ENCODE results near the gene GAB2.

GRCh38 chr11:78281511-78281910 is 136.1 kb downstream of the GAB2 start:
- TF ChIP-seq ZNF274 (IDR thresholded peaks at IDR 0.05; ENCODE audit: low read depth, low read length) (no peak), SUZ12 (IDR thresholded peaks at IDR 0.05; ENCODE audit: extremely low read depth, insufficient read depth, insufficient read length) (no peak), YY1 (IDR thresholded peaks at IDR 0.05; ENCODE audit: insufficient read depth, insufficient read length) (no peak)

All from NT2/D1 (cell line).